GM21723 (cell line): ENCODE data around the gene CPSF3.

Experiments used
- ATAC-seq: cut with Tn5 transposase; IDR thresholded peaks from one replicate; pipeline ENCODE4 v1.9.1; 2021; ENCODE audit warnings: mild to moderate bottlenecking, moderate library complexity; ENCODE audit not compliant: unreplicated experiment

Gene CPSF3

DNA sequence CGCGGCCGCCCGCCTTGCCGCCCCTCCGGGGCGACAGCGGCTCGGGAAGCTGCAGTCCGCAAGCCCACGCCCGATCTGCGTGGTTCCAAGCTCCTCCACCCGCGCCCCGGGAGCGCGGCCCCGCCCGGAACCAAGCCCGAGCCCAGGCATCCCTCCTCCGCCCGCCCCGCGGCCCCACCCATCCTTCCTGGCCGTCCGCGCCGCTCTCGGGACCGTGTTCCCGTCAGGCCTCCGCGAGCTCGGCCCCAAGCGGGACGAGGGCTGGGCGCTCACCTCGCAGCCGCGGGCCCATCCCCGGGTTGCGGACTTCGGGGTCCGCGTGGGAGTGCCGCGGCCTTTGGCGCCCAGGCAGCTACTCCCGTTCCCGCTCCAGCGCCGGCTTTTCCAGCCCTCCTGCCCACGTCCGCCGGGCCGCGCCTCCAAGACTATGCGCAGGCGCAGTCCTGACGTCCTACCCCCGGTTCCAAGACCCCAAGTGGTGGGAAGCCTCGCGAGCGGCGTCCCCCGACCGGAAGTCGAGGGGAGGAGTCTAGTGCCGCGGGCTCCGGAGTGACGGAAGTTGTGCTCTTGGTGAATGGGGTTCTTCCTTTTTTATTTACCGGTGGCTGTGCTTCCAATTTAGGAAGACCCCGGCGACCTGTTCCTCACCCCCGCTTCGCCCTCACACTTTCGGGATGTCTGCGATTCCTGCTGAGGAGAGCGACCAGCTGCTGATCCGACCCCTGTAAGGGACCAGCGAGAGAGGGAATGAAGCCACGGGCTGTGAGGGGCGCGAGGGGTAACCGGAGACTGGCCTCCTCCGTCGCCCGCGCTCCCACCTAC is at the start of gene CPSF3, which contains the start of gene ITGB1BP1:
Gene CPSF3 (plus strand): TSS at position 555 of the 822 bp plus-strand sequence. CDS start 120 bp downstream, at position 675.
Gene ITGB1BP1 (minus strand): TSS at position 429 of the 822 bp plus-strand sequence. CDS start 4,831 bp downstream, outside the sequence.
- ATAC-seq: peak; percentile 86

GRCh38 chr2:9374071-9374730 is 49.3 kb upstream of the CPSF3 start:
- no peak for ATAC-seq

DNA sequence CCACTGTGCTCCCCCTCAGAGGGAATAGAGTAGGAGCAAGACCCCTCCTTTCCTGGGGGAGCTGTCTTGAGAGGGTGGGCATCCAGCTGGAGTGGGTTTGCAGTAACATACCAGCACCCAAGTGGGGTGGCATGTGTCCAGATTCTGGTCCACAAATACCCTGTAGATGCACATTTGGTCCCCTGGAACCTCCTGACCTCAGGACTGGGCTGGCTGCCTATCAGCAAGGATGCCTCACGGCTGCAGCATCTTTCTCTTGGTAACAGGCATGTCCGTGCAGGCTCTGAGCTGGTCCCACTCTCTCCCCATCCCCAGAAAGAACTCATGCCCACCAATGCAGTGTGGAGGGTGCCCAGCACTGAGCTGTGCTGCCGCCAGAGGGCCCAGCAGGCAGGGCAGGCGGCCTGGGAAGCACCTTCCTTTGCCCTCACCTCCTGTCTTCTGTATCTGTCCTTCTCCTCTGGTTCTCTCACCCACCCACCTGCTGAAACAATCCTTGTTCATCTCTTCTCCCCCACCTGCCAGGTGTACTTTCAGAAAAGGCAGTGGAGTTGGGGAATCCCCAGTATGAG is 47.5 kb upstream of the CPSF3 start:
- ATAC-seq: no peak

DNA sequence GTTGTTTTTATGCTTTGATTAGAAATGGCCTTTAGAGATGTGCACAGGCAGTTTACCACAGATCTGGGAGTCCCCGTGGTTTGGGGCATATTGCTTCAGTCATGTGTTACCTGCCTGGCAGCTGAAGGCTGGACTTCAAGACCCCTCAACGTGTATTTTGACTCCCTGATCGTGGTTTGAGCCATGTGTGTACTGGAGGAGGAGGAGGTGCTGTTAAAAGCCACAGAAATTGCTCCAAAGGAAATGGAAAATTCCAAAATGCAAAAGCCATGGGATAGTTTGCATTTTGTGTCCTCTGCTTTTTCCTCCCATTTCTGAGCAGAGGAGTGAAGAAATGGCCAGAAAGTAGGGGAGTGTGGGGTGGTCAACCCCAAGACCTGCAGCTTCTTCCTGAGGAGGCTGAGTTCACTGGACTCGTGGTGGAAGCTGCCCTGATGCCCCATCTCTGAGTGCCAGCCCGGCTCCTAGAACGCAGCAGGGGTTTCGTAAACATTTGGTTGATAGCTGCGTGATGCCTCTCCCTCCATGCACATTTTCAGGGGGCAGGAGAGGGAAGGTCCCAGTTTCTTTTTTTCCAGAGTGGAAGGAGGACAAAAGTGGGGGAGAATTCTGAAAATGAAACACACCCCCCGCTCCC is 45.9 kb upstream of the CPSF3 start:
- ATAC-seq: no peak

- no peak for ATAC-seq
Observed at GRCh38 chr2:9378433-9379390, 44.7 kb upstream of the CPSF3 start.

DNA sequence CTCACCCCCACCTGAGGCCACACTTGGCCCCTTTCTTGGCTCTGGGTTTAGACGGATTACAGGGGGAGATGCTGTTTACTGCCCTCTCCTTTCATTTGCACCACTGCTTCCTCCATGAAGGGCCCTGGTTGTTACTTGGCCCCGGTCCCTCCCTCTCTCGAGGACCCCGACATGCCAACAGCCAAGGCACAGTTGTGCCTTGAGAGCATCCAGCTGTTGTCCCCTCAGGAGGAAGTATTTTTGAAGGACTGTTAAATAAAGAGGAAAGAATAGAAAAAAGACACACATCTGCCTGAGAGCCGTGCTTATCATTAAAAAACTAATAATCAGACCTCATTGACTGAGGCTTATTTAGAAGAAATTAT is 44.1 kb upstream of the CPSF3 start:
- ATAC-seq: no peak

GRCh38 chr2:9380702-9381628 is 42.5 kb upstream of the CPSF3 start:
- no peak for ATAC-seq

GRCh38 chr2:9382604-9383235 is 40.7 kb upstream of the CPSF3 start:
- no peak for ATAC-seq

GRCh38 chr2:9384521-9384920 is 38.9 kb upstream of the CPSF3 start:
- ATAC-seq: no peak

- no peak for ATAC-seq
Observed at GRCh38 chr2:9385841-9386240, 37.6 kb upstream of the CPSF3 start.

DNA sequence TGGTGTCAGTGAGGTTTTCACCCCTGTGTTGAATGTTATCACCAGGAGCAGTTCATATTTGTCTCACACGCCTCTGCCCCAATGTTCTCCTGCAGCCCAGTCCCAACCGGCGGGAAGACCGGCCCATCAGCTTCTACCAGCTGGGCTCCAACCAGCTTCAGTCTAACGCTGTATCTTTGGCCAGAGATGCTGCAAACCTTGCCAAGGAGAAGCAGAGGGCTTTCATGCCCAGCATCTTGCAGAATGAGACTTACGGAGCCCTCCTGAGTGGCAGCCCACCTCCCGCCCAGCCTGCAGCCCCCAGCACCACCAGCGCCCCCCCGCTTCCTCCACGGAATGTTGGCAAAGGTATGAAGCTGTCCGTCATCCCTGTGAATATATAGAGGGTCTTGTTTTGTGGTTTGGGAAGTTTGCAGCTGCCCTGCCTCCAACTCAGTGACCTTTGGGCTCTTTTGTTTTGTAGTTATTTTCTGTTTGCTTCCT is 35.2 kb upstream of the CPSF3 start:
- no peak for ATAC-seq

DNA sequence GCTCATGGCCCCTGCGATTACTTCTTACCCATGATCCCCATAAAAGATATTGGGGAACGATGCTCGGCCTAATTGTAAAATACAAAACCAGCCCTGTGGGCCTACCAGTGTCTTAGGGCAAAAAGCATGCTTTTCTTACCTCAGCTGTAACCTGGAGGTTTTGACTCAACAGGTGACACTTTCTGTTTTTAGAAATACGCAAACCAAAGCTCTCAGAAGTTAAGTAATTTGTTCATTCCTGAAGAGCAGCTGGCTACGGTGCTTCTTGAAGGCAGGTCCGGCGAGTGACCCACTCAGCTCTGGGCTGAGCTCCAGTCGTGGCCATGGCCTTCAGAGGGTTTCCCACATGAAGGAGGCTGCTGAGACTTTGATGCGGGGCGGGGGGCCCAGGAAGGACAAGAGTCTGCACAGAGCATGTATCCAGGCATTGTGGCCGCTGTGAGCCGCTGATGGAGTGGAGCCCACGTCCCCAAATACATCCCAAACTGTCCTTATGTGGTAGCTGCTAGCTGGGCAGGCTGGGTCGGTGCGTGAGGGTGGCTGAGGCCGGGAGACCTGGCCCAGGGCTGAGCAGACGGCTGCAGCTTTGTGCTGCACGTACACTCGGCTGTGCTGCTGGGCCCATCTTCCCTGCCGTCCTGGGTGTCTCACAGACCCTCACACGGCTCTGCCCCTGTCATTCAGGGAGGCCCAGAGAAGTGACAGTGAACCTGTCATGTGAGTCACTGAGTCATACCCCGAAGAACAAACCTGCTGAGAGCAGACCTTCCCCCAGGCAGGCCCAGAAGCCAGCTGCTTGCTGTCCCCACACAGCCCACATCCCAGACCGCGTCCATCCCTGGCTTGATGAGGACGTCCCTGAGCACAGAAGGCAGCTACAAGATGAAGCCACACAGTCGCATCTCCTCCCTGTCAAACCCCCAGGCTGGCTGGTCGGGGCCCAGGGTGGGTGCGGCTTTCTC is 34.2 kb upstream of the CPSF3 start:
- no peak for ATAC-seq

DNA sequence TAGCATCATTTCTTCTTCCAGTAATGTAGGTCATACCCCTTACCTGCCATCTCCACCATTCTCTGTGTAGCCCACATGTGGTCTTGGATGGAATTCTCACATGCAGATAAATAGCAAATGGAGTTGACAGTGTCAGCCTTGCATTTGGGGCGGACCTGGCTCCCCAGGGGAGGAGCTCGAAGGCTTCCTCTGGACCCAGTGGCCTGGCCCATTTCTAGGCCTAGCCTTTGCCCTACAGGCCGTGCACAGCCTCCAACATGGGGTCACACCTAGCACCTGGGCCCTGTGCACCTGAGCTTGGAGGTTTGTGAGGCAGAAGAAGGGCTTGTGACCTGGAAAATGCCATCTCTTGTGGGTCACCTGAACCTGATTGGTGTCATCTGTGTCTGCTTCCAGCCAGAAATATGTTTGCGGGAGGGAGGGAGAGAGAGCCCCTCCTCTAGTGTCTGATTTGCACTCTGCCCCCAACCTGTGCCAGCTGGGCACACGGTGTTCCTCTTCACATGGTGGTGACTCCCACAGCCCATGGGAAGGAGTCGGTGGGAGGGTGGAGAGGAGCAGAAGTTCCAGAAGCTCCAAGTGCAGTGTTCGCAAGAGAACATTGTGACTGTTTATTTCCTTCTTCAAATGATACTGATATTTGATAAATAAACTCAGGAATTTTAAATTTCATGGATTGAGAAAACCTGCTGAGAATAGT is 33.2 kb upstream of the CPSF3 start:
- no peak for ATAC-seq

GRCh38 chr2:9390991-9391390 is 32.5 kb upstream of the CPSF3 start:
- ATAC-seq: no peak

DNA sequence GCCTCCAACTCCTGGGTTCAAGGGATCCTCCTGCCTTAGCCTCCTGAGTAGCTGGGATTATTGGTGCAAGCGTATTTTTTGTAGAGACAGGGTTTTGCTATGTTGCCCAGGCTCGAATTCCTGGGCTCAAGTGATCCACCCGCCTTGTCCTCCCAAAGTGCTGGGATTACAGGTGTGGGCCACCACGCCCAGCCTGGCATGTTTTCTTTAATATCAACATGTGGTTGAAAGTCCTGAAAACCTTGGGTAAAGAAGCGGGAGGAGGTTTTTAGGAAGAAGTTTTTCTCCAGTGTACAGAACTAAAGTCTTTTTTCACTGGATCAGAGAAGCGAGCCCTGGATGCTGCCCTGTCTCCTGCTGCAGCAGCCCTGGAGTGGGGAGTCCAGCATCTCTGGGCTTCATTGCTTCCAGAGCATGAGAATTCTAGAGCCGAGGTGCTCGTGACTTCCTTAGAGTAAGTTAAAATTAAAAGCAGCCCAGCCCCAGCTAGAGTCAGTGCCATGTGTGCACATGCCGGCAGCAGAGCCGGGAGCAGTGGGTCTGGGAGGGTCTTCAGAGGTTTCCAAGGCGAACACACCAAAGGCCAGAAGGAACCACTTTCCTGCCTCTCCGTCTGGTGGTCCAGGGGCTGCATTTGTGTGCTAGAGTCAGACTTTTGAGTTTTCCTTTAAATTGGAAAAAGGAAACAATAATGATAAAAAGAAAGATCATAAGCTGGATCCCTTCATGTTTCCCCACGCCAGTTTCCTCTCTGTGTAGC is 31.3 kb upstream of the CPSF3 start:
- no peak for ATAC-seq
